ENCODE measurements around the gene CASZ1.

- TF ChIP-seq CTCF (IDR thresholded peaks at IDR 0.05) (no peak), TEAD4 (CRISPR knock-in tag; IDR thresholded peaks at IDR 0.05) (no peak), ATF3 (CRISPR knock-in tag; conservative IDR thresholded peaks at IDR 0.05) (no peak), OVOL2 (CRISPR knock-in tag; IDR thresholded peaks at IDR 0.05; ENCODE audit: borderline replicate concordance) (no peak), NFYB (CRISPR knock-in tag; conservative IDR thresholded peaks at IDR 0.05; ENCODE audit: low read depth) (no peak), ZNF263 (CRISPR knock-in tag; IDR thresholded peaks at IDR 0.05; ENCODE audit: low read depth) (no peak), USF2 (CRISPR knock-in tag; IDR thresholded peaks at IDR 0.05) (no peak), NR2C2 (CRISPR knock-in tag; IDR thresholded peaks at IDR 0.05) (no peak), MLX (CRISPR knock-in tag; IDR thresholded peaks at IDR 0.05) (no peak), HMGXB4 (CRISPR knock-in tag; IDR thresholded peaks at IDR 0.05) (no peak), E2F1 (CRISPR knock-in tag; IDR thresholded peaks at IDR 0.05) (no peak), ZBTB21 (CRISPR knock-in tag; IDR thresholded peaks at IDR 0.05; ENCODE audit: borderline replicate concordance) (no peak), ESRRA (CRISPR knock-in tag; IDR thresholded peaks at IDR 0.05; ENCODE audit: borderline replicate concordance) (no peak)
Measured at GRCh38 chr1:10803971-10804820, 7.8 kb upstream of the CASZ1 start.

All from WTC11 (cell line).